Mesenchymal stem cell (in vitro differentiated cells and primary cell): ENCODE results near the gene L2HGDH.

Source experiments
- DNase-seq: peaks from one replicate; pipeline ENCODE4 v3.0.0-alpha.2; 2013
- H2AFZ ChIP-seq: one replicate; pipeline ENCODE4 v1.6.1; 2013; ENCODE audit warnings: low read depth, mild to moderate bottlenecking, control low read depth, inconsistent platforms, low read length, moderate library complexity
- H2AK5ac ChIP-seq: 2 replicates; pipeline ENCODE4 v1.6.1; 2013; ENCODE audit warnings: low read length, moderate library complexity, mild to moderate bottlenecking, inconsistent platforms; ENCODE audit not compliant: severe bottlenecking
- H2BK120ac ChIP-seq: one replicate; pipeline ENCODE4 v1.6.1; 2013; ENCODE audit warnings: low read depth, mild to moderate bottlenecking, inconsistent platforms, low read length, moderate library complexity
- H2BK12ac ChIP-seq, 2 experiments: one replicate each; pipeline ENCODE4 v1.6.1; 2013; ENCODE audit warnings: inconsistent platforms in 2 of 2, low read length in 2 of 2, mild to moderate bottlenecking in 2 of 2, moderate library complexity in 2 of 2, control low read depth in 1 of 2
- H2BK15ac ChIP-seq: one replicate; pipeline ENCODE4 v1.6.1; 2013; ENCODE audit warnings: mild to moderate bottlenecking, low read depth, inconsistent platforms; ENCODE audit not compliant: poor library complexity, severe bottlenecking
- H2BK5ac ChIP-seq: 2 replicates; pipeline ENCODE4 v1.6.1; 2013; ENCODE audit warnings: low read depth, mild to moderate bottlenecking, low read length, control low read depth, inconsistent platforms; ENCODE audit not compliant: poor library complexity, severe bottlenecking
- H3K14ac ChIP-seq, 2 experiments: one replicate each; pipeline ENCODE4 v1.6.1; 2013; ENCODE audit warnings: inconsistent platforms in 2 of 2, low read length in 2 of 2, control low read depth in 1 of 2, mild to moderate bottlenecking in 1 of 2, moderate library complexity in 1 of 2
- H3K18ac ChIP-seq, 2 experiments: one replicate each; pipeline ENCODE4 v1.6.1; 2013; ENCODE audit warnings: inconsistent platforms in 2 of 2, low read length in 2 of 2, control low read depth in 1 of 2, low read depth in 1 of 2, mild to moderate bottlenecking in 1 of 2
- H3K23ac ChIP-seq, 2 experiments: one replicate each; pipeline ENCODE4 v1.6.1; 2013; ENCODE audit warnings: inconsistent platforms in 2 of 2, low read length in 2 of 2, mild to moderate bottlenecking in 2 of 2, moderate library complexity in 2 of 2, control low read depth in 1 of 2
- H3K27ac ChIP-seq: 2 replicates; pipeline ENCODE4 v1.5.1; 2013; ENCODE audit warnings: mild to moderate bottlenecking, moderate library complexity, low read length, control low read depth, inconsistent platforms; ENCODE audit not compliant: poor library complexity, severe bottlenecking
- H3K27me3 ChIP-seq, 2 experiments: 2 replicates each; pipeline versions ENCODE4 v1.6.1 to v1.7.0; 2013; ENCODE audit warnings: low read length in 2 of 2, mild to moderate bottlenecking in 2 of 2, moderate library complexity in 2 of 2, control low read depth in 1 of 2, inconsistent platforms in 1 of 2; ENCODE audit not compliant: control insufficient read depth in 1 of 2, insufficient read depth in 1 of 2
- H3K36me3 ChIP-seq, 2 experiments: 2 replicates each; pipeline versions ENCODE4 v1.6.1 to v1.7.0; 2013; ENCODE audit warnings: low read length in 2 of 2, control low read depth in 1 of 2, inconsistent platforms in 1 of 2, low read depth in 1 of 2, mild to moderate bottlenecking in 1 of 2; ENCODE audit not compliant: insufficient read depth in 2 of 2, control insufficient read depth in 1 of 2
- H3K4ac ChIP-seq, 2 experiments: one replicate each; pipeline ENCODE4 v1.6.1; 2013; ENCODE audit warnings: inconsistent platforms in 2 of 2, low read length in 2 of 2, mild to moderate bottlenecking in 2 of 2, moderate library complexity in 2 of 2, control low read depth in 1 of 2, low read depth in 1 of 2
- H3K4me1 ChIP-seq: 2 replicates; pipeline ENCODE4 v1.6.1; 2013; ENCODE audit warnings: low read depth, low read length, control low read depth; ENCODE audit not compliant: control insufficient read depth, insufficient read depth
- H3K4me2 ChIP-seq: 2 replicates; pipeline ENCODE4 v1.6.1; 2013; ENCODE audit warnings: low read length, mild to moderate bottlenecking, inconsistent platforms; ENCODE audit not compliant: poor library complexity, severe bottlenecking
- H3K4me3 ChIP-seq, 2 experiments: 2 replicates each; pipeline versions ENCODE4 v1.5.1 to v1.7.0; 2013; ENCODE audit warnings: low read length in 2 of 2, mild to moderate bottlenecking in 2 of 2, control low read depth in 1 of 2, low read depth in 1 of 2; ENCODE audit not compliant: insufficient read depth in 1 of 2
- H3K79me1 ChIP-seq: replicated peaks from 2 replicates; pipeline ENCODE4 v1.6.1; 2013; ENCODE audit warnings: mild to moderate bottlenecking, control low read depth, low read length, inconsistent platforms; ENCODE audit not compliant: poor library complexity, severe bottlenecking
- H3K9ac ChIP-seq: 2 replicates; pipeline ENCODE4 v1.7.0; 2013; ENCODE audit warnings: mild to moderate bottlenecking, low read length, moderate library complexity
- H3K9me3 ChIP-seq: 2 replicates; pipeline ENCODE4 v1.7.0; 2013; ENCODE audit warnings: mild to moderate bottlenecking, low read length; ENCODE audit not compliant: control insufficient read depth
- H4K8ac ChIP-seq: one replicate; pipeline ENCODE4 v1.6.1; 2013; ENCODE audit warnings: inconsistent platforms, mild to moderate bottlenecking, low read length, moderate library complexity
- H4K91ac ChIP-seq: one replicate; pipeline ENCODE4 v1.6.1; 2013; ENCODE audit warnings: mild to moderate bottlenecking, low read length, inconsistent platforms
- WGBS: methylation state at CpG from one replicate; pipeline ENCODE4 v1.1.7; 2013; ENCODE audit warnings: mixed read lengths; 5-methylcytosine and 5-hydroxymethylcytosine counted together

The L2HGDH gene

GRCh38 chr14:50212726-50213125, 99.3 kb downstream of the L2HGDH start:
- Histone ChIP-seq H3K79me1 (peaks cover 11% of the 10 kb centered on the region), H3K9ac (no peak overlapping the region), H3K4me3 (no peak overlapping the region), H2BK120ac (no peak overlapping the region), H3K4ac (no peak overlapping the region), H2AK5ac (no peak overlapping the region), H3K4me1 (no peaks in the 10 kb centered on the region), H2AFZ (no peak overlapping the region), H4K91ac (no peak overlapping the region), H2BK12ac (no peak overlapping the region), H3K27me3 (no peaks in the 10 kb centered on the region), H3K23ac (no peak overlapping the region), H3K36me3 (no peaks in the 10 kb centered on the region), H3K14ac (no peak overlapping the region), H3K4me2 (no peak overlapping the region), H4K8ac (no peak overlapping the region), H3K9me3 (no peaks in the 10 kb centered on the region), H3K27ac (no peak overlapping the region), H3K18ac (no peak overlapping the region), H2BK5ac (no peak overlapping the region), H2BK15ac (no peak overlapping the region)
- WGBS: 83% methylated on average over 2 of the region's 3 CpGs
- no peak for DNase-seq

- Histone ChIP-seq H2BK15ac (no peak overlapping the region), H3K4ac (no peak overlapping the region), H2AFZ (no peak overlapping the region), H4K91ac (no peak overlapping the region), H3K79me1 (peaks cover 21% of the 10 kb centered on the region), H3K14ac (no peak overlapping the region), H4K8ac (no peak overlapping the region), H2BK120ac (no peak overlapping the region), H3K27ac (no peak overlapping the region), H3K9ac (no peak overlapping the region), H3K4me1 (no peaks in the 10 kb centered on the region), H3K4me2 (no peak overlapping the region), H3K9me3 (no peaks in the 10 kb centered on the region), H3K23ac (no peak overlapping the region), H3K18ac (no peak overlapping the region), H3K36me3 (no peaks in the 10 kb centered on the region), H2AK5ac (no peak overlapping the region), H2BK12ac (no peak overlapping the region), H3K27me3 (no peaks in the 10 kb centered on the region), H3K4me3 (no peak overlapping the region), H2BK5ac (no peak overlapping the region)
- DNase-seq: no peak
- WGBS: no CpG with 5 or more reads among the region's 1 CpG
Observed at GRCh38 chr14:50210074-50210473, 102.0 kb downstream of the L2HGDH start.

- DNase-seq: no peak
- H2AK5ac ChIP-seq: no peak overlapping the region
- H2BK15ac ChIP-seq: no peak overlapping the region
- H2AFZ ChIP-seq: no peak overlapping the region
- H3K9me3 ChIP-seq: no peaks in the 10 kb centered on the region
- no peak overlapping the region for H2BK12ac ChIP-seq
- H3K4me2 ChIP-seq: no peak overlapping the region
- H3K27ac ChIP-seq: no peak overlapping the region
- WGBS: 97% methylated on average over 1 of the region's 2 CpGs
- no peak overlapping the region for H3K4ac ChIP-seq
- H3K36me3 ChIP-seq: peaks cover 11 to 63% of the 10 kb centered on the region in 2 experiments
- H3K4me3 ChIP-seq: no peak overlapping the region
- H3K79me1 ChIP-seq: peaks cover 13% of the 10 kb centered on the region
- no peaks in the 10 kb centered on the region for H3K27me3 ChIP-seq
- no peak overlapping the region for H3K14ac ChIP-seq
- H2BK120ac ChIP-seq: no peak overlapping the region
- no peak overlapping the region for H3K23ac ChIP-seq
- H3K4me1 ChIP-seq: no peaks in the 10 kb centered on the region
- H4K91ac ChIP-seq: no peak overlapping the region
- no peak overlapping the region for H4K8ac ChIP-seq
- no peak overlapping the region for H2BK5ac ChIP-seq
- no peak overlapping the region for H3K18ac ChIP-seq
- H3K9ac ChIP-seq: no peak overlapping the region
Observed at GRCh38 chr14:50198499-50198898, 113.5 kb downstream of the L2HGDH start.

DNA sequence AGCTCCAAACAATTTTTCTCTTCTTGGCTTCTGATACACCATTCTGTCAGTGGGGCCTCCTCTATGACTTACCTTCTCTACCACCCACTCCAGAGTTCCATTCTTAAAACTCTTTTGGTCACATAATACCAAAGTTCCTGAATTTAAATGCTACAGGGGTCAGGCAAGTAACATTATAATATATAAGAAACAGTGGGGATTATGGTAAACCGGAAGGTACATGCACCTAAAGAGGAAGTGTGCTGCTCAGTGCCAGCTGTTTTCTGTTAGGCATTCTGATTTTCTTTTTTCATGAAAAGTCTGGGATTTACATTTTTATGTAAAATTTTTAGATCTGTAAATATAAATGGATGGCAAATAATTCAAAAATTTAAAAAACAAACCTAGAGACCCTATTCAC, 120.5 kb downstream of the L2HGDH start:
- Histone ChIP-seq H2BK15ac (no peak overlapping the region), H3K23ac (no peak overlapping the region), H3K4ac (no peak overlapping the region), H2BK120ac (no peak overlapping the region), H3K18ac (no peak overlapping the region), H3K4me3 (no peak overlapping the region), H3K9ac (no peak overlapping the region), H4K91ac (no peak overlapping the region), H3K4me1 (no peaks in the 10 kb centered on the region), H3K14ac (no peak overlapping the region), H2BK5ac (no peak overlapping the region), H3K79me1 (peaks cover 3% of the 10 kb centered on the region), H2BK12ac (no peak overlapping the region), H3K36me3 (peaks cover 13 to 48% of the 10 kb centered on the region in 2 experiments), H3K27me3 (no peaks in the 10 kb centered on the region), H3K27ac (no peak overlapping the region), H3K9me3 (no peaks in the 10 kb centered on the region), H4K8ac (no peak overlapping the region), H2AK5ac (no peak overlapping the region), H2AFZ (no peak overlapping the region), H3K4me2 (no peak overlapping the region)
- DNase-seq: no peak
- WGBS: 100% methylated on average over 1 of the region's 1 CpG
